ENCODE results near the gene APC2.
"Not testable (repeated sequence)": the region's sequence is repeated elsewhere in the genome, so short reads cannot be mapped to it uniquely, and the experiment has no call there.

APC2 gene

GRCh38 chr19:1496714-1497577, 47.0 kb downstream of the APC2 start:
- DNase-seq (ENCODE audit: low read depth), result no peak

GRCh38 chr19:1497578-1498235, 47.8 kb downstream of the APC2 start:
- no peak for DNase-seq (ENCODE audit: low read depth)

GRCh38 chr19:1499231-1499630, 49.3 kb downstream of the APC2 start:
- DNase-seq (ENCODE audit: low read depth), result not testable (repeated sequence)

- DNase-seq (ENCODE audit: low read depth), result no peak
These were observed 51.3 kb downstream of the APC2 start for GRCh38 chr19:1501200-1501595.

GRCh38 chr19:1502433-1503088, 52.6 kb downstream of the APC2 start:
- DNase-seq (ENCODE audit: low read depth), result no peak

GRCh38 chr19:1503089-1503924, 53.4 kb downstream of the APC2 start:
- DNase-seq (ENCODE audit: low read depth), result peak; percentile 76

- DNase-seq (ENCODE audit: low read depth), result no peak
These were observed 54.2 kb downstream of the APC2 start for GRCh38 chr19:1503925-1504773.

- no peak for DNase-seq (ENCODE audit: low read depth)
These were observed 55.1 kb downstream of the APC2 start for GRCh38 chr19:1505012-1505411.

GRCh38 chr19:1505991-1506881, 56.3 kb downstream of the APC2 start:
- DNase-seq (ENCODE audit: low read depth), result no peak

GRCh38 chr19:1507192-1507660, 57.3 kb downstream of the APC2 start:
- no peak for DNase-seq (ENCODE audit: low read depth)

- peak; percentile 88 for DNase-seq (ENCODE audit: low read depth)
These were observed 58.0 kb downstream of the APC2 start for GRCh38 chr19:1507763-1508506.

- no peak for DNase-seq (ENCODE audit: low read depth)
These were observed 58.6 kb downstream of the APC2 start for GRCh38 chr19:1508507-1508856.

GRCh38 chr19:1509602-1510441, 59.9 kb downstream of the APC2 start:
- DNase-seq (ENCODE audit: low read depth), result no peak

- DNase-seq (ENCODE audit: low read depth), result no peak
These were observed 60.5 kb downstream of the APC2 start for GRCh38 chr19:1510442-1510806.

- DNase-seq (ENCODE audit: low read depth), result no peak
These were observed 60.9 kb downstream of the APC2 start for GRCh38 chr19:1510807-1511206.

- DNase-seq (ENCODE audit: low read depth), result no peak
These were observed 61.7 kb downstream of the APC2 start for GRCh38 chr19:1511318-1512317.

Data from activated T-cell treated with anti-CD3 and anti-CD28 coated beads for 48 hours (primary cell).